ENCODE results near the gene MS4A2. TPM values are rescaled to one million over a fixed set of nuclear protein-coding genes. Genes with fewer than 3 reads are reported as not detected.
"Not testable (repeated sequence)": the region's sequence is repeated elsewhere in the genome, so short reads cannot be mapped to it uniquely, and the experiment has no call there.

Gene MS4A2
- not detected in 2 replicates for total RNA-seq
- polyA plus RNA-seq (2012) = not detected

- no peak for DNase-seq (ENCODE audit: low read depth)
These were observed at the start of gene MS4A2 for GRCh38 chr11:60088364-60088763. Gene MS4A2, plus strand, starts transcription at chr11:60088664. Its CDS starts 102 bp downstream, at chr11:60088766.

GRCh38 chr11:60040109-60040508, 48.4 kb upstream of the MS4A2 start, which contains the start of gene OOSP2:
Gene OOSP2, plus strand, starts transcription at chr11:60040409. Its CDS starts 51 bp downstream, at chr11:60040460.
- DNase-seq (ENCODE audit: low read depth) = no peak

GRCh38 chr11:60050422-60050821, 38.0 kb upstream of the MS4A2 start:
- DNase-seq (ENCODE audit: low read depth) = not testable (repeated sequence)

GRCh38 chr11:60050839-60051238, 37.6 kb upstream of the MS4A2 start:
- not testable (repeated sequence) for DNase-seq (ENCODE audit: low read depth)

- DNase-seq (ENCODE audit: low read depth) = no peak
These were observed 32.0 kb upstream of the MS4A2 start, which contains the start of gene MS4A3 for GRCh38 chr11:60056349-60056969. Gene MS4A3, plus strand, starts transcription at chr11:60056665. Its CDS starts 4,496 bp downstream, at chr11:60061161.

- no peak for DNase-seq (ENCODE audit: low read depth)
These were observed 29.4 kb upstream of the MS4A2 start for GRCh38 chr11:60059052-60059451.

GRCh38 chr11:60059521-60060240, 28.8 kb upstream of the MS4A2 start:
- DNase-seq (ENCODE audit: low read depth) = no peak

DNA sequence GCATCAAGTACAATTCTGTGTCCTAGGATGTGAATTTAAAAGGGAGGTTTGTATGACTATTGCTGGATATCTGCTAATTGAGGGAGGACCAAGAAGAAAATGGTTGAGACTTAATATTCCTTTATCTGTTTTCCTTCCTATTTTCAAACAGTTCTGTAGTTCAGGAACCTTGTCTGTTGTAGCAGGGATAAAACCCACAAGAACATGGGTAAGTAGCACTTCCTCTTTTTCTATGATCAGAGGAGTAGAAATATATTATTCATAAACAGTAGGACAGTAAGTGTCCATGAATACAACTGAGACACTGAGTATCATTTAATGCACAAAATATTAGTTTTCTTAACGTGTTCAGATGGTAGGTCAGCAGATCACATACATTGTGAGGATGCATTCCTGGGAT, 24.4 kb upstream of the MS4A2 start:
- DNase-seq (ENCODE audit: low read depth) = no peak

- DNase-seq (ENCODE audit: low read depth) = no peak
These were observed 22.7 kb upstream of the MS4A2 start for GRCh38 chr11:60065801-60066200.

DNA sequence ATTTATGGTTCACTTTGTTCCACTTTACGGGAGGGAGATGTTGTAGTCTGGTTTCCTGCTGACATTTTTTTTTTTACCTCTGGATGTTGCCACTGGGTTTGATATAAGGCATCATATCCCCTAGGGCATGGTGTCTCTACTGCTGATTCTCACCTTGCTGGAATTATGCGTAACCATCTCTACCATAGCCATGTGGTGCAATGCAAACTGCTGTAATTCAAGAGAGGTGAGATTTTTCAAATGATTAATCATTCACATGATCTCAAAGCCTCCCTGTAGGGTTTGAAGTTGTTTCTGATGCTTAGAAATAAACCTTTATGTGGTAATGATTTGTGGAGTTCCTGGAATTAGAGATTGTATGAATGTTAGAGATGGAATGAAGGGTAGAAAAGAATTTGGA, 19.0 kb upstream of the MS4A2 start:
- DNase-seq (ENCODE audit: low read depth) = no peak

GRCh38 chr11:60071644-60072043, 16.8 kb upstream of the MS4A2 start:
- not testable (repeated sequence) for DNase-seq (ENCODE audit: low read depth)

- no peak for DNase-seq (ENCODE audit: low read depth)
These were observed 11.1 kb upstream of the MS4A2 start for GRCh38 chr11:60077216-60077817.

GRCh38 chr11:60077981-60078380, 10.5 kb upstream of the MS4A2 start:
- DNase-seq (ENCODE audit: low read depth) = no peak

GRCh38 chr11:60078745-60079144, 9.7 kb upstream of the MS4A2 start:
- DNase-seq (ENCODE audit: low read depth) = no peak

DNA sequence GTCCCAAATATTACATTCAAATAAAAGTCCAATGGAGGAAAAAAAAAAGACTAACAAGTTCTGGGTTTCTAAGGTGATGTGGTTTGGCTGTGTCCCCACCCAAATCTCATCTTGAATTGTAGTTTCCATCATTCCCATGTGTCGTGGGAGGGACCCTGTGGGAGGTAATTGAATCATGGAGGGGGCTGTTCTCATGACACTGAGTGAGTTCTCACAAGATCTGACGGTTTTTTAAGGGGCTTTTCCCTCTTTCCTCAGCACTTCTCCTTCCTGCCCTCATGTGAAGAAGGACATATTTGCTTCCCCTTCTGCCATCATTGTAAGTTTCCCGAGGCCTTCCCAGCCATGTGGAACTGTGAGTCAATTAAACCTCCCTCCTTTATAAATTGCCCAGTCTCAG, 7.9 kb upstream of the MS4A2 start:
- DNase-seq (ENCODE audit: low read depth) = no peak

DNA sequence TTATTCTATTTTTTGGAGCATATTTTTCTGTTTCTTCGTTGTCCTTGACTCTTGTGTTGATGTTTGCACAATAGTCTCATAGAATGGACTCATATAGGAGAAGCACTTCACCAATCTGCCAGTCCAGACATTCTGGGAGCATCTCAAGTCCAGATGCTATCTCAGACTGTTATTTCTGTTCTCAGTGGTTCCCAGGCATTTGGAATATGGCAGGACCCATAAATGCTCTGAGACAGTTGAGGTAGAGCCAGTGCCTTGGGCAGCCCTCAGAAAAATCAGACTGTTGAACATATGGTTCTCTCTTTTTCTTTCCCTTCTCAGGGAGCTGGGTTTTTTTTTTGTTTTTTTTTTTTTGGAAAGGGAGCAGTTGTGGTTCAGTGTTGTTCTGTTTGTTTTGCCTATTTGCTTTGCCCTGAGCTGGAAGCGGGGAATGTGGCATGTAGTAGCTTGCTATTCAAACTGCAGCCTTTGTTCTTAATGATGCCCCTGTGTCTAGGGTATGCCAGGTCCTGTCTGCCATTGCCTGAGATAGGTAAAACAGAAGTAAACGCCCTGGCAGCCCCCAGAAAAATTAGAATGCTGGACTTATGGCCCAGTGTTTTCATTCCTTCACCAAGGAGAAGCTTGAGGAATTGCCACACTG, 3.7 kb upstream of the MS4A2 start:
- no peak for DNase-seq (ENCODE audit: low read depth)

DNA sequence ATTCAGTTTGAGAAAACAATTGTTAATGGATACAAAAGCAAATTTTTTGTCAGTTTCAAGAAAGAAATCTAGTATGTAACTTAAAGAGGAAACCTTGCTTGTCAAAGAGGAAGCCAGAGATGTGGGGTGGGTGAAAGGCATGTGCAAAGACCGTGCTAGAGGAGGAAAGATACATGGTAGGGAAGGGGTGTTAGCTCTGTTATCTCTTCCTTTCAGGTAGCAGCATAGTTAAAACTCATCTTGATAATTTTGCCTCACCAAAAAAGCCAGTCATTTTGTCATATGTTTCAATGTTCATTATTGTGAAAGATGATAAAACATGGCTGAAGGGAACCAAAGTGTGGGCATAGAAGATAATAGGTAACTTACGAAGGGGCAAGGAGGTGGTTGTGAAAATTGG, 2.6 kb upstream of the MS4A2 start:
- no peak for DNase-seq (ENCODE audit: low read depth)

- DNase-seq (ENCODE audit: low read depth) = no peak
These were observed 1.2 kb upstream of the MS4A2 start for GRCh38 chr11:60087239-60087638.

GRCh38 chr11:60095477-60096120, 7.1 kb downstream of the MS4A2 start:
- DNase-seq (ENCODE audit: low read depth) = no peak

DNA sequence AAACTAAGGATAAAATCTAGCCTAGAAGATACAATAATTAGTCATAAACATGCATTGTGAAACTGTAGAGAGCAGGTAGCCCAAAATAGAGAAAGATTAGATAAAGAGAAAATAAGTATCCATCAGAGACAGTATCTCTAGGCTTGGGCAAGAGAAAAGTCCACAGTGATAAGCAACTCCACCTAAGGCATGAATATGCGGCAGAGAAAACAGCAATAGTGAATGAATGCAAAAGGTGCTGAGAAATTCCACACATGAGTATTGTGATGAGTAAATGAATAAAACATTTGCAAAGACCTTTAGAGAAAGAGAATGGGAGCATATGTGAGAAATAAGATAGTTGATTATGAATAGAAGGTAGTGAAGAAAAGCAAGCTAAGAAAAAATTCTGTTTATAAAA, 8.7 kb downstream of the MS4A2 start:
- DNase-seq (ENCODE audit: low read depth) = no peak

DNA sequence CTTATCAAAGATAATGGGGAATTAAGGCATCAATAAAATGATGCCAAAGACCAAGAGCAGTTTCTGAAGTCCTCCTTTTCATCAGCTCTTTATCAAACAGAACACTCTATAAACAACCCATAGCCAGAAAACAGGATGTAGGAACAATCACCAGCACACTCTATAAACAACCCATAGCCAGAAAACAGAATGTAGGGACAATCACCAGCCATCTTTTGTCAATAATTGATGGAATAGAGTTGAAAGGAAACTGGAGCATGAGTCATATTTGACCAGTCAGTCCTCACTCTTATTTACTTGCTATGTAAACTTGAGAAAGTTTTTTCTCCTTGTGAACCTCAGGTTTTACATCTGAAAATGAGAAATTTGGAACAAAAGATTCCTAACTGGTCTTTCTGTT, 10.0 kb downstream of the MS4A2 start:
- no peak for DNase-seq (ENCODE audit: low read depth)

Data from myocyte (in vitro differentiated cells).